GM12878 (cell line): Measurements from ENCODE around the gene TEPSIN.

ENCODE experiments used
- ATF3 ChIP-seq: IDR thresholded peaks from 2 replicates; pipeline ENCODE4 v1.6.1; 2011; ENCODE audit warnings: low read depth, mild to moderate bottlenecking, low read length, moderate library complexity, borderline replicate concordance; ENCODE audit errors: extremely low read depth
- BCL3 ChIP-seq: IDR thresholded peaks from 2 replicates; pipeline ENCODE4 v1.6.1; 2011; ENCODE audit warnings: borderline replicate concordance, low read depth, mild to moderate bottlenecking, moderate library complexity, low read length; ENCODE audit not compliant: insufficient read depth, poor library complexity, severe bottlenecking
- CHD2 ChIP-seq: IDR thresholded peaks from 2 replicates; pipeline ENCODE4 v1.6.1; 2011; ENCODE audit warnings: low read depth, low read length, improper control_type of control experiment, borderline replicate concordance
- CTCF ChIP-seq, 3 experiments: IDR thresholded peaks in 2 of 3; conservative IDR thresholded peaks in 1 of 3; 2 replicates each; pipeline ENCODE4 v1.5.1; 2011; ENCODE audit warnings: low read depth in 3 of 3, low read length in 3 of 3, mild to moderate bottlenecking in 3 of 3, control low read depth in 2 of 3, moderate library complexity in 2 of 3, inconsistent platforms in 1 of 3, mixed read lengths in 1 of 3; ENCODE audit not compliant: control insufficient read depth in 2 of 3, insufficient read depth in 1 of 3; ENCODE audit errors: extremely low read depth in 1 of 3
- E2F8 ChIP-seq: fragments of 450-650 bp; IDR thresholded peaks from 2 replicates; pipeline ENCODE4 v1.6.1; 2018; ENCODE audit warnings: mild to moderate bottlenecking, low read depth, moderate library complexity; ENCODE audit not compliant: partially characterized antibody
- GABPA ChIP-seq: IDR thresholded peaks from 2 replicates; pipeline ENCODE4 v1.6.1; 2014; ENCODE audit warnings: antibody characterized with exemption, low read depth, mild to moderate bottlenecking, inconsistent platforms
- JUND ChIP-seq: IDR thresholded peaks from 2 replicates; pipeline ENCODE4 v1.6.1; 2012; ENCODE audit warnings: low read depth, mild to moderate bottlenecking, low read length, improper control_type of control experiment, moderate library complexity
- MTA2 ChIP-seq: fragments of 450-650 bp; IDR thresholded peaks from 2 replicates; pipeline ENCODE4 v1.6.1; 2016; ENCODE audit warnings: low read depth, mild to moderate bottlenecking, moderate library complexity
- SMC3 ChIP-seq: IDR thresholded peaks from 2 replicates; pipeline ENCODE4 v1.6.1; 2011; ENCODE audit warnings: low read length, improper control_type of control experiment, borderline replicate concordance
- SUPT20H ChIP-seq: IDR thresholded peaks from 2 replicates; pipeline ENCODE4 v1.6.1; 2011; ENCODE audit warnings: low read depth, mild to moderate bottlenecking, low read length, moderate library complexity, borderline replicate concordance; ENCODE audit not compliant: control insufficient read depth

- no peak for TF ChIP-seq CTCF (IDR thresholded peaks at IDR 0.05 in 2 of 3, conservative IDR thresholded peaks at IDR 0.05 in 1 of 3; ENCODE audit: control insufficient read depth in 2 of 3, extremely low read depth in 1 of 3, insufficient read depth in 1 of 3, low read depth in 3 of 3, low read length in 3 of 3)
- no peak for TF ChIP-seq MTA2
- no peak for TF ChIP-seq SMC3
- no peak for TF ChIP-seq JUND
- TF ChIP-seq E2F8: no peak
- no peak for TF ChIP-seq GABPA
- TF ChIP-seq ATF3: no peak
- TF ChIP-seq SUPT20H: no peak
- no peak for TF ChIP-seq BCL3
- TF ChIP-seq CHD2: no peak
These were observed 34.3 kb downstream of the TEPSIN start for GRCh38 chr17:81204578-81204977.
